Naive thymus-derived CD4-positive, alpha-beta T cell (primary cell): ENCODE measurements around the gene GDPD5. TPM values are rescaled to one million over a fixed set of nuclear protein-coding genes. Genes with fewer than 3 reads are reported as not detected.

ENCODE experiments used
- ATAC-seq: fragments of 150-1000 bp; cut with Tn5 transposase; 2 replicates; pipeline ENCODE4 v1.10.0; 2021; ENCODE audit warnings: mild to moderate bottlenecking, moderate library complexity
- CTCF ChIA-PET: fragments of 350-600 bp; sonication (Branson Sonifier 250); formaldehyde crosslinking; loops from one replicate; lab custom pipeline; 2021; ENCODE audit warnings: antibody characterized with exemption; lab: Charles Lee
- POLR2A ChIA-PET: fragments of 350-600 bp; sonication (Branson Sonifier 250); formaldehyde crosslinking; loops from one replicate; lab custom pipeline; 2021; ENCODE audit warnings: antibody characterized with exemption, inconsistent platforms; lab: Charles Lee
- DNase-seq, 9 donors: peaks; one replicate each; pipeline versions ENCODE4 v3.0.0 to v3.0.0-alpha.2; 2020 to 2022; ENCODE audit warnings: mixed read lengths in 1 of 9
- H3K27ac ChIP-seq: one replicate; pipeline ENCODE4 v1.7.0; 2013; ENCODE audit warnings: mild to moderate bottlenecking, low read depth, low read length, moderate library complexity
- H3K27me3 ChIP-seq, 2 donors: one replicate each; pipeline ENCODE4 v1.7.0; 2013; ENCODE audit warnings: low read length in 2 of 2, mild to moderate bottlenecking in 2 of 2, moderate library complexity in 2 of 2; ENCODE audit not compliant: control insufficient read depth in 2 of 2, insufficient read depth in 2 of 2
- H3K36me3 ChIP-seq, 3 experiments: 1 replicate in 2 of 3; 2 replicates in 1 of 3; pipeline ENCODE4 v1.7.0; 2013; ENCODE audit warnings: low read length in 3 of 3, mild to moderate bottlenecking in 3 of 3, moderate library complexity in 1 of 3; ENCODE audit not compliant: insufficient read depth in 3 of 3, control insufficient read depth in 2 of 3
- H3K4me1 ChIP-seq, 2 donors: one replicate each; pipeline ENCODE4 v1.7.0; 2013; ENCODE audit warnings: low read length in 2 of 2, mild to moderate bottlenecking in 2 of 2, moderate library complexity in 1 of 2; ENCODE audit not compliant: control insufficient read depth in 2 of 2, insufficient read depth in 2 of 2
- H3K4me3 ChIP-seq: 2 replicates; pipeline ENCODE4 v1.7.0; 2013; ENCODE audit warnings: mild to moderate bottlenecking, low read length
- H3K9me3 ChIP-seq, 3 experiments: 1 replicate in 2 of 3; 2 replicates in 1 of 3; pipeline ENCODE4 v1.7.0; 2013; ENCODE audit warnings: low read length in 3 of 3; ENCODE audit not compliant: control insufficient read depth in 2 of 3
- H3K27ac Mint-ChIP-seq, 9 donors: one replicate each; pipeline ENCODE4 v1.8.0; 2020 to 2022; ENCODE audit warnings: mixed read lengths in 9 of 9, mild to moderate bottlenecking in 8 of 9, moderate library complexity in 5 of 9, inconsistent platforms in 2 of 9
- H3K27me3 Mint-ChIP-seq, 5 donors: one replicate each; pipeline ENCODE4 v1.8.0; 2021 to 2022; ENCODE audit warnings: mixed read lengths in 5 of 5, mild to moderate bottlenecking in 1 of 5
- H3K36me3 Mint-ChIP-seq, 5 donors: one replicate each; pipeline ENCODE4 v1.8.0; 2020 to 2022; ENCODE audit warnings: mixed read lengths in 5 of 5, mild to moderate bottlenecking in 3 of 5, inconsistent platforms in 1 of 5
- H3K4me1 Mint-ChIP-seq, 7 donors: one replicate each; pipeline ENCODE4 v1.8.0; 2020 to 2022; ENCODE audit warnings: mixed read lengths in 7 of 7, mild to moderate bottlenecking in 3 of 7, inconsistent platforms in 1 of 7
- H3K4me3 Mint-ChIP-seq, 10 donors: one replicate each; pipeline ENCODE4 v1.8.0; 2020 to 2022; ENCODE audit warnings: mild to moderate bottlenecking in 10 of 10, mixed read lengths in 10 of 10, moderate library complexity in 6 of 10, inconsistent platforms in 2 of 10
- H3K9me3 Mint-ChIP-seq, 11 donors: one replicate each; pipeline ENCODE4 v1.8.0; 2020 to 2022; ENCODE audit warnings: mixed read lengths in 11 of 11, mild to moderate bottlenecking in 4 of 11, inconsistent platforms in 1 of 11, moderate library complexity in 1 of 11
- intact Hi-C, 2 donors: fragments of 100-400 bp; cut with micrococcal nuclease; formaldehyde crosslinking; loops; one replicate each; pipeline ENCODE4 v1.15.1; 2023
- polyA plus RNA-seq, 2 donors: library from polyadenylated mRNA; unstranded; fragments of 300-500 nt; fragmentation: Illumina TruSeq; gene quantifications; one replicate each; pipeline ENCODE4 v1.2.3, GENCODE V29; 2021
- total RNA-seq, 6 experiments: library from RNA in 5 of 6; stranded (reverse) in 5 of 6; gene quantifications; 1 replicate in 5 of 6; 2 replicates in 1 of 6; pipeline ENCODE4 v1.2.3 and lab custom pipeline; 2021 to 2026

Gene GDPD5
- total and polyA plus RNA-seq, 7 experiments from 2014 or later, result 3.9 to 50.3 (median 21.1) TPM

DNA sequence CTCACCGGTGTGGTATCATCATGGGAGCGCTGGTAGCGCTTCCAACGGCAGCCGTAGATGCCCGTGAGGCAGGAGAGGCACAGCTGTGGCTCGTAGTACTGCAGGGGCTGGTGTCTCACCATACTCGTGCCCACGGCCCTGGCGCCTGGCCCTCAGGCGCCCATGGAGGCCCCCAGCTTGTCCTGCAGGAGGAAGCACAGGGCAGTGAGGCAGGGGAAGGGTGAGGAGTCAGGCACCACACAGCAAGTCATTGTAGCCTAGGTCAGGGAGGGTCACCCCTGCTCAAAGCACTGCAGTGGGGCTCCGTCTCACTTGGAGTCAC, 48.2 kb downstream of the GDPD5 start:
- H3K4me3 Mint-ChIP-seq, result no peak overlapping the region
- DNase-seq, result no peak
- peaks cover 14 to 23% (median 20%) of the 10 kb centered on the region in 7 donors for H3K4me1 Mint-ChIP-seq
- Histone ChIP-seq H3K9me3 (no peaks in the 10 kb centered on the region), H3K4me3 (no peak overlapping the region), H3K4me1 (peaks cover 15% of the 10 kb centered on the region in 2 donors), H3K27ac (no peak overlapping the region), H3K36me3 (no peaks in the 10 kb centered on the region), H3K27me3 (no peaks in the 10 kb centered on the region)
- no peaks in the 10 kb centered on the region for H3K27me3 Mint-ChIP-seq
- no peaks in the 10 kb centered on the region for H3K36me3 Mint-ChIP-seq
- no peak for ATAC-seq
- H3K27ac Mint-ChIP-seq, result peak overlapping the region in 4 of 9 donors; percentile 41 to 81 (median 68)
- POLR2A ChIA-PET, result interaction anchor here (0.9 kb wide), 1 partner anchor 12 kb away, joined by 3 read pairs; no protein-coding TSS in a partner anchor
- CTCF ChIA-PET, result no interaction called here
- peaks cover 0 to under 1% (median 0%) of the 10 kb centered on the region in 11 donors for H3K9me3 Mint-ChIP-seq
- intact Hi-C loops, result no loop called here

DNA sequence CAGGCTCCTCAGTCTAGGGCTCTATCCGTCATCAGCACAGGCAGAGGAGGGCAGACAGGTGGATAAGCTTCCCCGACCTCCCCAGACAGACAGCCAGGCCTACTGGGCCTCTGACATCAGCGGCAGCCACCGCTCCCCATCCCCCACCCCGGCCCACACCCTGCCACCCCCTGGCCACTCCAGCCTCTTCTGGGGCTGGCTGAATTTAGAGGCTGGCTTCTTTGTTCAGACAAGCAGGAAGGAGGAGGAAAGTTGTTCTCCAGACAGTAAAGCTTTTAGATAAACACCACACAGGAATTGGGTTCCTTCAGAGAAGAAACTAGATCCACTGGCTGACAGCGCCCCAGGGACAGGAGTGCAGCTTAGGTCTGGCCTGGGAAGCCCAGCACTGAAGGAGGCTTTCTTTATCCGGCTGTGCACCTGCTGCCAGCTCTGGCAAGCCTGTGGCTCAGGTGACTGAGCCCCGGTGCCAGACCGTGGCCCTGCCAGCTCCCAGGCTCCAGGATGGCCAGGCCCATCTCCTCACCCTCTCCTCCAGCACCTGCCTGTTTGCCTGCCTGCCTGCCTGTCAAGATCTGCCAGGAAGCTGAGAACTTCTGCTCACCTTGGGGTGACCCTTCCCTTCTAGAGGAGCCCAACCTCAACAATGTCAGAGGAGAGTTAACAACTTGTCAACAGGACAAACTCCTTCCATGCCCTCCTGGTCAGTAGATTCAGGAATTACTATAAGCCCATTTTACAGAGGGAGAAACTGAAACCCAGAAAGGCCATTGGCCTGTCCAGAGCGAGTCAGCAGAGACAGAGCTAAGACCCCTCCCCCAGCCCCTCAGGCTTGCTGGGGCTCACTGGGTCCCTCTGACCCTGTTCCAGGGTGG, 48.8 kb downstream of the GDPD5 start:
- DNase-seq (no peak), ATAC-seq (no peak)
- Mint-ChIP-seq H3K36me3 (no peaks in the 10 kb centered on the region), H3K27ac (peak overlapping the region in 7 of 9 donors; percentile 14 to 83 (median 58)), H3K4me3 (no peak overlapping the region), H3K4me1 (peaks cover 13 to 23% (median 20%) of the 10 kb centered on the region in 7 donors), H3K27me3 (no peaks in the 10 kb centered on the region), H3K9me3 (no peaks in the 10 kb centered on the region)
- no peaks in the 10 kb centered on the region for H3K27me3 ChIP-seq
- POLR2A ChIA-PET, result interaction anchor here (0.9 kb wide), 1 partner anchor 13 kb away, joined by 3 read pairs; no protein-coding TSS in a partner anchor
- H3K4me3 ChIP-seq, result no peak overlapping the region
- no peaks in the 10 kb centered on the region for H3K36me3 ChIP-seq
- intact Hi-C loops, result no loop called here
- H3K9me3 ChIP-seq, result no peaks in the 10 kb centered on the region
- H3K4me1 ChIP-seq, result peaks cover 15% of the 10 kb centered on the region in 2 donors
- CTCF ChIA-PET, result no interaction called here
- H3K27ac ChIP-seq, result no peak overlapping the region

DNA sequence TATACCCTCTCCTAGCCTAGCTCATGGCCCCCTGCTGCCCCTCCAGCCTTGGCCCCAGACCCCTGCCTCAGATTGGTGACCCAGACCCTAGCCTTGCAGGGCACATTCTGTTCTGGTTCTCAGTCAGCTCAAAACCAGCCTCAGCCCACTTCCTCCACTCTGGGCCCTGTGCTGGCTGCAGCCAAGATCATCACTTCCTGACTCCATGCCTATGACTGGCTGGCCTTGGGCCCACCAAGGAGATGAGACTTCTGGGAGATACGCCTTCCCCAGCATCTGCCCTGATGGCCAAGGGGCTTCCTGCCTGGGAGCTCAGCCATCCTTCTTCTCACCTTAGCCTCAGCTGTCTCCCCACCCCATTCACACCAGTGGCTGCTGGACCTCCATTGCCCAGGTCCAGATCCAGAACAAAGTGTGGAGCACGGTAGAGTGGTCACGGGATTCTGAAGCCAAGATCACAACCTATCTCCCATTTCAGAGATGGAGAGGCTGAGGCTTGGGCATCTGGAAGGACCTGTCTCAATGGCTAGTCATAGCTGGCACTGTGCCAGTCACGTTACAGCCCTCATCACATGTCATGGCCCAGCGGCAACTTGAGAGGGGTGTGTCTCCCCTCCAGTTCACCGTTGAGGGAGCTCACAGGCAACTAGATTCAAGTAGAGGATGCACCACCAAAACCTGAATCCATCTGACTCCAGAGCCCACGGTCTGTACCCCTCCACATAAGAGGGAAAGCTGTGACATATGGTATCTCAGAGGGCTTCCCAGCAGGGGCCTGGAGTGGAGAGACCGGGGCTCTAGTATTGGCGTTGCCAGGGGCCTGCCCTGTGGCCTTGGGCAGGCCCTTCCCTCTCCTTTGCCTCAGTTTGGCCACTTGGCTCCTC, 49.7 kb downstream of the GDPD5 start:
- Histone ChIP-seq H3K27ac (peak overlapping the region; percentile 24), H3K27me3 (no peaks in the 10 kb centered on the region), H3K4me3 (no peak overlapping the region), H3K4me1 (peaks cover 15% of the 10 kb centered on the region in 2 donors), H3K9me3 (no peaks in the 10 kb centered on the region), H3K36me3 (no peaks in the 10 kb centered on the region)
- Mint-ChIP-seq H3K27ac (peak overlapping the region; percentile 45 to 91 (median 86)), H3K36me3 (no peaks in the 10 kb centered on the region), H3K9me3 (no peaks in the 10 kb centered on the region), H3K4me3 (peak overlapping the region; percentile 10 to 78 (median 67)), H3K27me3 (peaks cover 0 to under 1% (median 0%) of the 10 kb centered on the region in 5 donors), H3K4me1 (peaks cover 13 to 23% (median 20%) of the 10 kb centered on the region in 7 donors)
- ChIA-PET CTCF (interaction anchor here (0.6 to 1.2 kb wide), 6 partner anchors 23 to 104 kb away, joined by 3 to 4 read pairs (median 3); no protein-coding TSS in a partner anchor), POLR2A (no interaction called here)
- ATAC-seq (peak; percentile 62), DNase-seq (no peak)
- intact Hi-C loops, result loop anchor here (1.0 kb wide), 2 partner anchors 49 to 50 kb away; partner anchors contain the start of gene GDPD5 (in 1 of the 2)

DNA sequence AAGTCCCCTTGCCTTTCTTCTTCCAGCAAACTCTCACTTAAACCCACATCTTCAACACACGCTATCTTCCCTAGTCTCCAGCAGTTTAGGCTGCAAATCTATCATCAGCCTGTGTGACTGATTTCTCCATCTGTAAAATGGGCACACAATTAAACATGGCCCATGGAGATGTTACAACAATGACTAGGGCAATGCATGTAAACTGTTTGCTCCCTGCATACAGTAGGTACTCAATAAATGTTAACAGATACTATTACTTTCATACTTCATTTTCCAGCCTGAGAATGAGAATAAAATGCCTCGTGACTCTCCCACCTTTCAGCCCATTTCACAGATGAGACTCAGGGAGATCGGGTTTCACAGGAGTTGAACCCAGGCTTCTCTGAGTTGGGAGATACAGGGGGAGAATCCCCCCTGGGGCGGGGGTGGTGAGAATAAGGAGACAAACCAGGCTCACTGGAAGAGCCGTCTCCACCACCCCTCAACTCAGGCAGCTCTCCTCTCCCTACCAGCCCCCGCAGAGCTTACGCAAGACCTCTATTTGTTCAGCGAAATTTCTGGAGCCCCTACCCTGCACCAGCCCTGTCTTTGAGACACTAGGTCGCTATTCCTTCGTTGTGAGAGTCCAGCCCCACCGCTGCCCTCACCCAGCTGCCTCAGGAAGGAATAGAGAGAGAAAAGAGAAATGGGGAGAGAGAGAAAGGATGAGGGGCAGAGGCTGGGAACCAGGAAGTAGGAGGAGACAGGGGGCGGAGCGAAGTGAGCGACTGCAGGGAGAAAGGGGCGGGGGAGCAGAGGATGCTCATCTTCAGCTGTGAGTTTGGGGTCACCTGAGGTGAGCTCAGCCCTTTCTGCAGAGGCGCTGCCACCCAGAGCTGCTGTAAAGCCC, 50.6 kb downstream of the GDPD5 start:
- intact Hi-C loops, result loop anchor here (1.0 kb wide), 2 partner anchors 50 to 51 kb away; partner anchors contain the start of gene GDPD5 (in 1 of the 2)
- peak; percentile 80 for ATAC-seq
- peak overlapping the region; percentile 10 to 78 (median 67) for H3K4me3 Mint-ChIP-seq
- Histone ChIP-seq H3K4me3 (no peak overlapping the region), H3K4me1 (peaks cover 15% of the 10 kb centered on the region in 2 donors), H3K27ac (peak overlapping the region; percentile 24), H3K36me3 (no peaks in the 10 kb centered on the region), H3K9me3 (no peaks in the 10 kb centered on the region), H3K27me3 (no peaks in the 10 kb centered on the region)
- peaks cover 0 to 4% (median 0%) of the 10 kb centered on the region in 5 donors for H3K27me3 Mint-ChIP-seq
- H3K9me3 Mint-ChIP-seq, result no peaks in the 10 kb centered on the region
- peaks cover 13 to 23% (median 20%) of the 10 kb centered on the region in 7 donors for H3K4me1 Mint-ChIP-seq
- POLR2A ChIA-PET, result no interaction called here
- peak overlapping the region; percentile 21 to 91 (median 86) for H3K27ac Mint-ChIP-seq
- peak in 8 of 9 donors; percentile 32 to 64 (median 54) for DNase-seq
- no peaks in the 10 kb centered on the region for H3K36me3 Mint-ChIP-seq
- CTCF ChIA-PET, result interaction anchor here (0.5 to 1.2 kb wide), 7 partner anchors 24 to 105 kb away, joined by 3 to 4 read pairs (median 3); no protein-coding TSS in a partner anchor

DNA sequence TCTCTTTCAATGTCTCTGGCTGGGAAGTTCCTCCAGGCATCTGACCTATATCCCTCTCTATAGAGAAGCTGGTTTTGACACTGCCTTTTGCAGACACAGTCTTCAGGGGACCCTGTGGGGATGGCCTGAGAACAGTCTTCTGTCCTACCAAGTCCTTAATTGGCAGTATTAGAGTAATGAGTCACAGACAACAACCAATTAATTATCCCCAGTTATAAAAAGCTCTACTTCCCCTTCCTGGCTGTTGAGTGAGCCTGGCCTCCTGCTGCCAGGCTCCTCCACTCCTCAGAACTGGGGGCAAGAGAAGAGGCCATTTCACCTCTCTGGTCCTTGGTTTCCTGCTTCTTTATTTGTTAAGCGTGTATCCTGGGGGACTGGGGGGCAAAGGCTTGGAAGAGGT, 51.5 kb downstream of the GDPD5 start:
- H3K9me3 ChIP-seq, result no peaks in the 10 kb centered on the region
- no peak for DNase-seq
- no peaks in the 10 kb centered on the region for H3K9me3 Mint-ChIP-seq
- H3K27me3 Mint-ChIP-seq, result peaks cover 0 to 4% (median 0%) of the 10 kb centered on the region in 5 donors
- peak overlapping the region in 1 of 9 donors; percentile 89 for H3K27ac Mint-ChIP-seq
- H3K4me3 ChIP-seq, result no peak overlapping the region
- no peaks in the 10 kb centered on the region for H3K27me3 ChIP-seq
- no peak overlapping the region for H3K4me3 Mint-ChIP-seq
- H3K36me3 ChIP-seq, result no peaks in the 10 kb centered on the region
- no peak overlapping the region for H3K27ac ChIP-seq
- no peaks in the 10 kb centered on the region for H3K36me3 Mint-ChIP-seq
- peaks cover 13 to 23% (median 20%) of the 10 kb centered on the region in 7 donors for H3K4me1 Mint-ChIP-seq
- H3K4me1 ChIP-seq, result peaks cover 15% of the 10 kb centered on the region in 2 donors
- POLR2A ChIA-PET, result no interaction called here
- intact Hi-C loops, result no loop called here
- CTCF ChIA-PET, result no interaction called here
- no peak for ATAC-seq
